T-helper 2 cell treated with Interferon-gamma antibody and Interleukin-4, amounts not matched to agents 5 μg/mL and 100 μg/mL, for 36 hours (primary cell): ENCODE data around the gene MEIOB.
A peak's percentile ranks its signal among the peaks of the same experiment; 100 is the strongest.

ENCODE experiments used
- DNase-seq: peaks from one replicate; pipeline ENCODE4 v3.0.0; 2021; ENCODE audit warnings: low spot score
- H3K27ac Mint-ChIP-seq: one replicate; pipeline ENCODE4 v1.8.0; 2021; ENCODE audit warnings: mild to moderate bottlenecking, mixed read lengths
- H3K27me3 Mint-ChIP-seq: one replicate; pipeline ENCODE4 v1.8.0; 2021; ENCODE audit warnings: low read depth, mixed read lengths
- H3K36me3 Mint-ChIP-seq: one replicate; pipeline ENCODE4 v1.8.0; 2021; ENCODE audit warnings: low read depth, mixed read lengths
- H3K4me1 Mint-ChIP-seq: one replicate; pipeline ENCODE4 v1.8.0; 2021; ENCODE audit warnings: low read depth, mixed read lengths
- H3K4me3 Mint-ChIP-seq: one replicate; pipeline ENCODE4 v1.8.0; 2022; ENCODE audit warnings: mild to moderate bottlenecking, moderate library complexity, mixed read lengths
- H3K9me3 Mint-ChIP-seq: one replicate; pipeline ENCODE4 v1.8.0; 2021; ENCODE audit warnings: mixed read lengths

MEIOB gene

GRCh38 chr16:1790611-1791255 lies 81.2 kb downstream of the MEIOB start:
- no peaks in the 10 kb centered on the region for H3K27me3 Mint-ChIP-seq

GRCh38 chr16:1790261-1790610 lies 81.7 kb downstream of the MEIOB start:
- no peaks in the 10 kb centered on the region for H3K27me3 Mint-ChIP-seq
- no peak overlapping the region for H3K4me3 Mint-ChIP-seq
- no peaks in the 10 kb centered on the region for H3K4me1 Mint-ChIP-seq
- DNase-seq: no peak
- no peaks in the 10 kb centered on the region for H3K9me3 Mint-ChIP-seq
- H3K36me3 Mint-ChIP-seq: peaks cover 3% of the 10 kb centered on the region
- no peak overlapping the region for H3K27ac Mint-ChIP-seq

More at GRCh38 chr16:1790611-1791255, 81.2 kb downstream of the MEIOB start:
- Mint-ChIP-seq H3K36me3 (peaks cover 3% of the 10 kb centered on the region), H3K27ac (no peak overlapping the region), H3K4me1 (no peaks in the 10 kb centered on the region), H3K9me3 (no peaks in the 10 kb centered on the region), H3K4me3 (no peak overlapping the region)
- peak; percentile 3 for DNase-seq

DNA sequence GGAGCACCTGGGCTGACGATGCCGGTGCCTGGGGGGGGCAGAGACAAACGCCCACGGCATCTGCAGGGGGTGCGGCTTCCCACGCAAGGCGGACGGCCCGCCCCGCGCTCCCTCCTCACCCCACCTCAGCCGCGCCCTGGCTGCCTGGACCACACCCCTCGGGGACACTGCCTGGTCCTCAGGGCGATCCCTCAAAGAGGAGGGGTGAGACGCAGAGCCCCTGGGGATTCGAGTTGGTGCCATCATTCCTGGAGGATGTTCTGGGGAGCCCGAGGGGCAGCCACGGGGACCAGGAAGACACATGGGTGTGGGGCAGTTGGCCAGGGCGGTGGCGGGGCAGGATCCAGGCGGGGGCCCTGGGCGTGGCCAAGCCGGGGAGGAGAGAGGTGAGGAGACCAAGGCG lies 82.3 kb downstream of the MEIOB start:
- Mint-ChIP-seq H3K9me3 (no peaks in the 10 kb centered on the region), H3K27ac (no peak overlapping the region), H3K4me3 (no peak overlapping the region), H3K4me1 (no peaks in the 10 kb centered on the region), H3K27me3 (no peaks in the 10 kb centered on the region), H3K36me3 (peaks cover 6% of the 10 kb centered on the region)
- no peak for DNase-seq

DNA sequence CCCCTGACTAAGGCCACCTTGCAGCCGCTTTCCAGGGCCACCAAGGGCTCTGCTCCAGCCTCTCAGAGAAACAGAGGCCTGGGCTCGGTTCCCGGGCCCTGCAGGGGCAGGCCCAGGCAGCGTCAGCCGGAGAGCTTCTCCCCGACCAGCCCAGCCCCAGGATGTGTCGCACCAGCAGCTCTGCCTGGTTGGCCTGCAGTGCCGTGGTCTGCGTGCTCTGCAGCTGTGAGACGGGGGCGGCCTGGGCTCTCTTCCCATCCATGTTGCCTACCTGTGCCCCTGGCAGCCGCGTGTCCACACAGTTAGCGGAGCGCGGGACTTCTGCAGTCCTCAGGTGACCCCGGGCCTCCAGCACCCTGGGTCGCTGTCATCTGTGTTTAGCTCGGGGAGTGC lies 83.3 kb downstream of the MEIOB start:
- Mint-ChIP-seq H3K9me3 (no peaks in the 10 kb centered on the region), H3K27ac (no peak overlapping the region), H3K36me3 (peaks cover 7% of the 10 kb centered on the region), H3K27me3 (no peaks in the 10 kb centered on the region), H3K4me1 (no peaks in the 10 kb centered on the region), H3K4me3 (no peak overlapping the region)
- DNase-seq: no peak

- peak; percentile 3 for DNase-seq
- Mint-ChIP-seq H3K27me3 (no peaks in the 10 kb centered on the region), H3K9me3 (no peaks in the 10 kb centered on the region), H3K27ac (no peak overlapping the region), H3K4me3 (no peak overlapping the region), H3K4me1 (no peaks in the 10 kb centered on the region), H3K36me3 (peaks cover 10% of the 10 kb centered on the region)
These were observed 83.8 kb downstream of the MEIOB start for GRCh38 chr16:1788095-1788707.

- H3K27ac Mint-ChIP-seq: no peak overlapping the region
- no peak overlapping the region for H3K4me3 Mint-ChIP-seq
- H3K4me1 Mint-ChIP-seq: no peaks in the 10 kb centered on the region
- peaks cover 10% of the 10 kb centered on the region for H3K36me3 Mint-ChIP-seq
- DNase-seq: no peak
- H3K27me3 Mint-ChIP-seq: no peaks in the 10 kb centered on the region
- H3K9me3 Mint-ChIP-seq: no peaks in the 10 kb centered on the region
These were observed 84.5 kb downstream of the MEIOB start for GRCh38 chr16:1787322-1788094.

DNA sequence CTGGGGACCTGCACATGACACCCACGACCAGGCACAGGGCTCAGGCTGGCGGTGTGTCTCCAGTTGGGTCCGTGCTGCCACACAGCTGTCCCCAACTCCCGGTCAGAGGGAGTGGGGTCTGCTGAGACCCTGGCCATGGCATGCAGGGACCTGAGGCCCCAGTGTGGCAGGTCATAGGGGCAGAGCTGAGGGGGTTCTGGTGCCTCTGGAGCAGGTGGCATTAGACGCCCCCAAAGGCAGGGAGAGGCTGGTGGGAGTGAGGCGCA lies 85.0 kb downstream of the MEIOB start:
- Mint-ChIP-seq H3K27me3 (no peaks in the 10 kb centered on the region), H3K27ac (no peak overlapping the region), H3K4me3 (no peak overlapping the region), H3K9me3 (no peaks in the 10 kb centered on the region), H3K4me1 (no peaks in the 10 kb centered on the region), H3K36me3 (peaks cover 10% of the 10 kb centered on the region)
- no peak for DNase-seq

DNA sequence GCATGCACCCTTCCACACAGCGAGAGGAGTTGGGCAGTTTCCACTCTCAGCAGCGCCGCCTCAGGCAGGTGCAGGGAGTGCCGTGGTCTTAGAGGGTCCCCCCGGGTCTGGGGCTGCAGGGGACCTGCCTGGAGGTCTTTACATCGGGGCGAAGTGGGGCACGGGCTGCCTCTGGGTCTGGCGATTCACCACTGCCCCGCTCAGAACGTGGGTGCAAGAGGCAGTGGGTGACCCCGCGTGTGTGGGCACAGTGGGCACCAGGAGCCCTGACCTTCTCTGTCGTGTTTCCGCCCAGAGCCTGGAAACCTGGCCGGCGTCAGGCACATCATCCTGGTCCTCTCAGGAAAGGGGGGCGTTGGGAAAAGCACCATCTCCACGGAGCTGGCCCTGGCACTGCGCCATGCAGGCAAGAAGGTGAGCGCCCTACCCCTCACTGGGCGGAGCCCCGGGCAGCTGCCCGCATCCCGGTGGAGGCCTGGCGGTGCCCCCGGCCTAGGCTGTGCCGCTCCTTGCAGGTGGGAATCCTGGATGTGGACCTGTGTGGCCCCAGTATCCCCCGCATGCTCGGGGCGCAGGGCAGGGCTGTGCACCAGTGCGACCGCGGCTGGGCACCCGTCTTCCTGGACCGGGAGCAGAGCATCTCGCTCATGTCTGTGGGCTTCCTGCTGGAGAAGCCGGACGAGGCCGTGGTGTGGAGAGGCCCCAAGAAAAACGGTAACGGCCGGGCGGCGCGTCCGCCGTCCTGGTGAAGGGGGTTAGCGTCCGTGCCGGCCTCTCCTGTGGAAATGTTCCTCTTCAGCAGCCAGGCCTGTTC lies 85.5 kb downstream of the MEIOB start:
- no peak for DNase-seq
- no peak overlapping the region for H3K27ac Mint-ChIP-seq
- H3K4me3 Mint-ChIP-seq: no peak overlapping the region
- peaks cover 10% of the 10 kb centered on the region for H3K36me3 Mint-ChIP-seq
- no peaks in the 10 kb centered on the region for H3K9me3 Mint-ChIP-seq
- H3K27me3 Mint-ChIP-seq: no peaks in the 10 kb centered on the region
- peaks cover 2% of the 10 kb centered on the region for H3K4me1 Mint-ChIP-seq

- Mint-ChIP-seq H3K36me3 (peaks cover 10% of the 10 kb centered on the region), H3K27ac (no peak overlapping the region)
These were observed 86.2 kb downstream of the MEIOB start for GRCh38 chr16:1785846-1786170.

DNA sequence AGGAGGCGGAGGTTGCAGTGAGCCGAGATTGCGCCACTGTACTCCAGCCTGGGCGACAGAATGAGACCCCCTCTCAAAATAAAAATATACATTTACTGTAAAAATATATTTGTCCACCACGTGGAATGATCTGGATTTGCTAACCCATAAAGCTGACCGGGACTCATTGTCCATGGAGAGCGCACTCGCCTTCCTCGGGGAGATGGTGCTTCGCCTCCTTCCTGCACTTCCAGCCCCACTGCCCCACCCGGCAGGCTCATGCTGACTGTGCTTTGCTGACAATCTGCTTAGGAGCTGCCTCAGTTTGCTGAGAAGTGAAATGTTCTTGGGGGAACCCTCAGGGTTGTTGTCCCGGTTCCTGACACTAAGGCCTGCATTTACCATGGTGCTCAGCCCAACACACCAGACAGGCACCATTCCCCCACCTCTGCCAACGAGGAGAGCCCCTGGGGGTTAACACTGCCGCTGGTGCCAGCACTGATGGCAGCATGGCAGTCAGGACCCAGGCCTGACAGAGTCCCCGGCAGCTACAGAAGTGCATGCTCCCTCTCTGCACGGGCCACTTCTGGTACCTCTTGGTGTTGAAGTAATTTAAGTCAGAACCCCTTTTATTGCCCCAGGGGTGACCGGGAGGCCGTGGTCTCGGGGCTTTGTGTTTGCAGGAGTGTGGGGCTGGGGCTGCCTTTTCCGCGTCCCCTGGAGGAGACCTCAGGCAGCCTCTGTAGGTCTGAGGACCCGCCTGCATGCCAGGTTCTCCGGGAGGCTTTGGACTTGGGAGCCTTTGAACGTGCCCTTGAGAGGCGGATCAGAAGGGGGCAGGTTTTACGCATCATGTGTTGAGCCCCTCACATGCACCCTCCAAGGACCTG lies 86.8 kb downstream of the MEIOB start:
- H3K9me3 Mint-ChIP-seq: no peaks in the 10 kb centered on the region

More at GRCh38 chr16:1785846-1786170, 86.2 kb downstream of the MEIOB start:
- Mint-ChIP-seq H3K4me1 (peaks cover 4% of the 10 kb centered on the region), H3K9me3 (no peaks in the 10 kb centered on the region), H3K4me3 (no peak overlapping the region), H3K27me3 (no peaks in the 10 kb centered on the region)
- DNase-seq: no peak

More for the DNA sequence above, 86.8 kb downstream of the MEIOB start:
- Mint-ChIP-seq H3K27me3 (no peaks in the 10 kb centered on the region), H3K4me1 (peaks cover 4% of the 10 kb centered on the region), H3K4me3 (peak overlapping the region; percentile 50), H3K27ac (peak overlapping the region; percentile 55), H3K36me3 (peaks cover 9% of the 10 kb centered on the region)
- DNase-seq: no peak
